ENCODE measurements around the gene ITGB4.

DNA sequence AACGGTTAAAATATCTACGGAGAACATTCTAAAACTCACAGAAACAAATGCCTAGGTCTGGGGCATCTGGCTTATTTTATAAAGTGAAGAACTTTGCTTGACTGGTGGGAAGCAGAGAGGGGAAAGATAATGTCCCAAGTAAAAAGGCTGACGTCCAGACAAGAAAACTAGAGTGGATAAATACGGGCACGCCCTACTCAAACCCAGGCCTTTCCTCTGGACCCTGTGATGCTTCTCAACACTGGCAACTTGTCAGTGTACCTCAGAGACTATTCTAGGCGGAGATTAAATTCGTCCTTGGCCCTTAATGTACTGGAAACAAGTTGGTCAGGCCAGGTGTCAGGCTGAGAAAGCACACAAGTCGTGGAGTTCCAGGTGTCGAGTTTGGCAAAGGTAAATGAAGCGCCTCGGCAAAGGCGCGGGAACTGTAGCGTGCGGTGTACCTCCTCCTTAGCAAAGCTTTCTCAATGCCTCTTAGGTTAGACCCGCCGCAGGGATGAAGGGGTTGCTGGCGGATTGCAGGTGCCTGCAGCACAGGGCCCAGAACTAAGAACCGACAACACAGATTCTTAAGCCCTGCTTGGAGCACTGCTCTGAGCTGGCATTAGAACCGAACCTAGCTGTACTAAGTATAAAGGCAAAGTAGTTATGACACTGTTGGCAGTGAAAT lies 62.7 kb downstream of the ITGB4 start:
- TF ChIP-seq, protein P1, sequence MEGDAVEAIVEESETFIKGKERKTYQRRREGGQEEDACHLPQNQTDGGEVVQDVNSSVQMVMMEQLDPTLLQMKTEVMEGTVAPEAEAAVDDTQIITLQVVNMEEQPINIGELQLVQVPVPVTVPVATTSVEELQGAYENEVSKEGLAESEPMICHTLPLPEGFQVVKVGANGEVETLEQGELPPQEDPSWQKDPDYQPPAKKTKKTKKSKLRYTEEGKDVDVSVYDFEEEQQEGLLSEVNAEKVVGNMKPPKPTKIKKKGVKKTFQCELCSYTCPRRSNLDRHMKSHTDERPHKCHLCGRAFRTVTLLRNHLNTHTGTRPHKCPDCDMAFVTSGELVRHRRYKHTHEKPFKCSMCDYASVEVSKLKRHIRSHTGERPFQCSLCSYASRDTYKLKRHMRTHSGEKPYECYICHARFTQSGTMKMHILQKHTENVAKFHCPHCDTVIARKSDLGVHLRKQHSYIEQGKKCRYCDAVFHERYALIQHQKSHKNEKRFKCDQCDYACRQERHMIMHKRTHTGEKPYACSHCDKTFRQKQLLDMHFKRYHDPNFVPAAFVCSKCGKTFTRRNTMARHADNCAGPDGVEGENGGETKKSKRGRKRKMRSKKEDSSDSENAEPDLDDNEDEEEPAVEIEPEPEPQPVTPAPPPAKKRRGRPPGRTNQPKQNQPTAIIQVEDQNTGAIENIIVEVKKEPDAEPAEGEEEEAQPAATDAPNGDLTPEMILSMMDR (IDR thresholded peaks at IDR 0.05; ENCODE audit: low read length): no peak
- no peak for TF ChIP-seq EZH2 (optimal IDR thresholded peaks at IDR 0.05; ENCODE audit: low read depth, low read length)
